GM04504 (cell line): ENCODE data around the gene CAMTA1.
A peak's percentile ranks its signal among the peaks of the same experiment; 100 is the strongest.

ENCODE experiments used
- DNase-seq: peaks from one replicate; pipeline ENCODE4 v3.0.0-alpha.2; 2012; ENCODE audit warnings: low read depth

CAMTA1 gene

GRCh38 chr1:7198664-7199063 is 413.4 kb downstream of the CAMTA1 start:
- DNase-seq = no peak

GRCh38 chr1:7199077-7199779 is 414.0 kb downstream of the CAMTA1 start:
- no peak for DNase-seq

GRCh38 chr1:7207875-7208646 is 422.8 kb downstream of the CAMTA1 start:
- no peak for DNase-seq

GRCh38 chr1:7208647-7209180 is 423.5 kb downstream of the CAMTA1 start:
- no peak for DNase-seq

- DNase-seq = no peak
Measured at GRCh38 chr1:7209336-7209735, 424.1 kb downstream of the CAMTA1 start.

GRCh38 chr1:7218210-7218832 is 433.1 kb downstream of the CAMTA1 start:
- no peak for DNase-seq

- DNase-seq = no peak
Measured at GRCh38 chr1:7219031-7219430, 433.8 kb downstream of the CAMTA1 start.

- DNase-seq = no peak
Measured at GRCh38 chr1:7220007-7220406, 434.8 kb downstream of the CAMTA1 start.

GRCh38 chr1:7220712-7221252 is 435.5 kb downstream of the CAMTA1 start:
- DNase-seq = no peak

GRCh38 chr1:7221826-7222694 is 436.8 kb downstream of the CAMTA1 start:
- DNase-seq = no peak

GRCh38 chr1:7222695-7223015 is 437.4 kb downstream of the CAMTA1 start:
- DNase-seq = no peak

GRCh38 chr1:7223334-7224080 is 438.3 kb downstream of the CAMTA1 start:
- peak; percentile 77 for DNase-seq

- no peak for DNase-seq
Measured at GRCh38 chr1:7224081-7224534, 438.9 kb downstream of the CAMTA1 start.

- no peak for DNase-seq
Measured at GRCh38 chr1:7224644-7225043, 439.4 kb downstream of the CAMTA1 start.

- DNase-seq = no peak
Measured at GRCh38 chr1:7225711-7226505, 440.7 kb downstream of the CAMTA1 start.

GRCh38 chr1:7227654-7228053 is 442.4 kb downstream of the CAMTA1 start:
- DNase-seq = no peak

- no peak for DNase-seq
Measured at GRCh38 chr1:7228252-7228961, 443.2 kb downstream of the CAMTA1 start.

GRCh38 chr1:7229186-7229585 is 443.9 kb downstream of the CAMTA1 start:
- no peak for DNase-seq
